CD4-positive, alpha-beta T cell (primary cell): ENCODE data around the gene NAIF1. TPM values are rescaled to one million over a fixed set of nuclear protein-coding genes. Genes with fewer than 3 reads are reported as not detected.

Source experiments
- ATAC-seq: fragments of 200-7000 bp; cut with Tn5 transposase; one replicate; pipeline ENCODE4 v1.10.0; 2022; ENCODE audit warnings: mild to moderate bottlenecking; ENCODE audit not compliant: poor library complexity
- CTCF ChIA-PET: fragments of 350-600 bp; sonication (Branson Sonifier 250); formaldehyde crosslinking; loops from one replicate; lab custom pipeline; 2021; ENCODE audit warnings: antibody characterized with exemption, inconsistent platforms; lab: Charles Lee
- POLR2A ChIA-PET: fragments of 350-600 bp; sonication (Branson Sonifier 250); formaldehyde crosslinking; loops from one replicate; lab custom pipeline; 2021; ENCODE audit warnings: antibody characterized with exemption, inconsistent platforms; lab: Charles Lee
- DNase-seq, 14 experiments: peaks; one replicate each; pipeline ENCODE4 v3.0.0-alpha.2; 2013 to 2020; ENCODE audit warnings: mixed read lengths in 2 of 14
- H3K27ac ChIP-seq, 2 donors: one replicate each; pipeline versions ENCODE4 v1.5.1 to v1.7.0; 2013; ENCODE audit warnings: low read length in 2 of 2, low read depth in 1 of 2, mild to moderate bottlenecking in 1 of 2
- H3K27me3 ChIP-seq, 2 experiments: 1 replicate in 1 of 2; 2 replicates in 1 of 2; pipeline versions ENCODE4 v1.6.1 to v1.7.0; 2013; ENCODE audit warnings: low read length in 2 of 2, control low read depth in 1 of 2, mild to moderate bottlenecking in 1 of 2, moderate library complexity in 1 of 2; ENCODE audit not compliant: insufficient read depth in 2 of 2, control insufficient read depth in 1 of 2
- H3K36me3 ChIP-seq: one replicate; pipeline ENCODE4 v1.6.1; 2013; ENCODE audit warnings: low read length, control low read depth; ENCODE audit not compliant: insufficient read depth
- H3K4me1 ChIP-seq: one replicate; pipeline ENCODE4 v1.6.1; 2013; ENCODE audit warnings: low read length, control low read depth; ENCODE audit not compliant: insufficient read depth
- H3K4me3 ChIP-seq: one replicate; pipeline ENCODE4 v1.5.1; 2013; ENCODE audit warnings: mild to moderate bottlenecking, low read length, moderate library complexity
- H3K9me3 ChIP-seq, 2 experiments: 1 replicate in 1 of 2; 2 replicates in 1 of 2; pipeline versions ENCODE4 v1.6.1 to v1.7.0; 2013; ENCODE audit warnings: low read length in 2 of 2, mild to moderate bottlenecking in 2 of 2, control low read depth in 1 of 2, moderate library complexity in 1 of 2; ENCODE audit not compliant: control insufficient read depth in 1 of 2, insufficient read depth in 1 of 2
- H3K27ac Mint-ChIP-seq: one replicate; pipeline ENCODE4 v1.8.0; 2020; ENCODE audit warnings: mixed read lengths
- H3K27me3 Mint-ChIP-seq: one replicate; pipeline ENCODE4 v1.8.0; 2021; ENCODE audit warnings: mixed read lengths
- H3K36me3 Mint-ChIP-seq: one replicate; pipeline ENCODE4 v1.8.0; 2021; ENCODE audit warnings: low read depth, mixed read lengths
- H3K4me1 Mint-ChIP-seq: one replicate; pipeline ENCODE4 v1.8.0; 2021; ENCODE audit warnings: low read depth, mixed read lengths
- H3K4me3 Mint-ChIP-seq: one replicate; pipeline ENCODE4 v1.8.0; 2020; ENCODE audit warnings: mild to moderate bottlenecking, mixed read lengths
- H3K9me3 Mint-ChIP-seq: one replicate; pipeline ENCODE4 v1.8.0; 2020; ENCODE audit warnings: mixed read lengths
- CTCF ChIP-seq: fragments of 200-600 bp; IDR thresholded peaks from one replicate; pipeline ENCODE4 v1.8.0; 2022; ENCODE audit warnings: antibody characterized with exemption, mild to moderate bottlenecking
- intact Hi-C, 2 experiments: fragments of 100-400 bp; cut with DNase I in 1 of 2; cut with micrococcal nuclease in 1 of 2; formaldehyde crosslinking; loops; one replicate each; pipeline versions ENCODE4 v1.15.1 to v1.9.0; 2023 to 2025; cut with DNase I, micrococcal nuclease
- total RNA-seq, 174 experiments: library from RNA in 2 of 174; stranded (reverse) in 2 of 174; gene quantifications; one replicate each; pipeline ENCODE4 v1.2.3 and lab custom pipeline; 2021 to 2026

Gene NAIF1
- total RNA-seq, 2 experiments from 2014 or later = 11.5 to 16.8 TPM

GRCh38 chr9:128065907-128066712 is 1.0 kb downstream of the NAIF1 start:
- peak overlapping the region; percentile 75 for H3K27ac Mint-ChIP-seq
- no peaks in the 10 kb centered on the region for H3K9me3 ChIP-seq
- peak overlapping the region; percentile 94 to 99 for H3K27ac ChIP-seq
- peaks cover 19% of the 10 kb centered on the region for H3K36me3 Mint-ChIP-seq
- ChIA-PET POLR2A (interaction anchor here (0.6 to 4.6 kb wide), 14 partner anchors 8 to 264 kb away, joined by 3 to 39 read pairs (median 5); partner anchors contain the start of genes EEIG1 and FPGS), CTCF (no interaction called here)
- DNase-seq (peak in 2 of 14 experiments; percentile 23 to 58), ATAC-seq (no peak)
- no peaks in the 10 kb centered on the region for H3K27me3 ChIP-seq
- H3K4me1 ChIP-seq = peaks cover 83% of the 10 kb centered on the region
- intact Hi-C loops = loop anchor here in 1 of 2 experiments (5.0 kb wide), 1 partner anchor 349 kb away; the partner anchor contains the start of genes PTRH1 and TTC16
- peak overlapping the region; percentile 70 for H3K4me3 ChIP-seq
- H3K9me3 Mint-ChIP-seq = no peaks in the 10 kb centered on the region
- no peaks in the 10 kb centered on the region for H3K27me3 Mint-ChIP-seq
- no peak for TF ChIP-seq CTCF
- H3K4me3 Mint-ChIP-seq = peak overlapping the region; percentile 73
- peaks cover 10% of the 10 kb centered on the region for H3K36me3 ChIP-seq
- peaks cover 44% of the 10 kb centered on the region for H3K4me1 Mint-ChIP-seq

GRCh38 chr9:128062846-128063831 is 4.0 kb downstream of the NAIF1 start:
- Histone ChIP-seq H3K27ac (no peak overlapping the region), H3K4me3 (no peak overlapping the region), H3K9me3 (no peaks in the 10 kb centered on the region), H3K27me3 (no peaks in the 10 kb centered on the region), H3K4me1 (peaks cover 71% of the 10 kb centered on the region), H3K36me3 (peaks cover 10% of the 10 kb centered on the region)
- Mint-ChIP-seq H3K4me1 (peaks cover 38% of the 10 kb centered on the region), H3K27ac (peak overlapping the region; percentile 34), H3K27me3 (no peaks in the 10 kb centered on the region), H3K36me3 (peaks cover 13% of the 10 kb centered on the region), H3K4me3 (no peak overlapping the region), H3K9me3 (no peaks in the 10 kb centered on the region)
- TF ChIP-seq CTCF = no peak
- ChIA-PET CTCF (no interaction called here), POLR2A (no interaction called here)
- DNase-seq (no peak), ATAC-seq (no peak)
- intact Hi-C loops = no loop called here

GRCh38 chr9:128062279-128062678 is 4.8 kb downstream of the NAIF1 start:
- intact Hi-C loops = no loop called here
- Mint-ChIP-seq H3K4me3 (no peak overlapping the region), H3K9me3 (no peaks in the 10 kb centered on the region), H3K27ac (no peak overlapping the region), H3K4me1 (peaks cover 38% of the 10 kb centered on the region), H3K36me3 (peaks cover 13% of the 10 kb centered on the region), H3K27me3 (no peaks in the 10 kb centered on the region)
- ATAC-seq (no peak), DNase-seq (no peak)
- Histone ChIP-seq H3K27ac (no peak overlapping the region), H3K36me3 (peaks cover 10% of the 10 kb centered on the region), H3K27me3 (no peaks in the 10 kb centered on the region), H3K4me3 (no peak overlapping the region), H3K9me3 (no peaks in the 10 kb centered on the region), H3K4me1 (peaks cover 68% of the 10 kb centered on the region)
- POLR2A ChIA-PET = no interaction called here
- TF ChIP-seq CTCF = no peak
- CTCF ChIA-PET = no interaction called here
